NCI-H187 treated with DMSO at 0.1 percent for 48 hours (cell line): ENCODE measurements around the gene LINGO3.
A peak's percentile ranks its signal among the peaks of the same experiment; 100 is the strongest.
"Not testable (repeated sequence)": the region's sequence is repeated elsewhere in the genome, so short reads cannot be mapped to it uniquely, and the experiment has no call there.

Source experiments
- DNase-seq: peaks from one replicate; lab custom pipeline; 2025; lab: John Stamatoyannopoulos, UW

LINGO3 gene

GRCh38 chr19:2281265-2282061, 26.5 kb downstream of the LINGO3 start:
- DNase-seq: not testable (repeated sequence)

DNA sequence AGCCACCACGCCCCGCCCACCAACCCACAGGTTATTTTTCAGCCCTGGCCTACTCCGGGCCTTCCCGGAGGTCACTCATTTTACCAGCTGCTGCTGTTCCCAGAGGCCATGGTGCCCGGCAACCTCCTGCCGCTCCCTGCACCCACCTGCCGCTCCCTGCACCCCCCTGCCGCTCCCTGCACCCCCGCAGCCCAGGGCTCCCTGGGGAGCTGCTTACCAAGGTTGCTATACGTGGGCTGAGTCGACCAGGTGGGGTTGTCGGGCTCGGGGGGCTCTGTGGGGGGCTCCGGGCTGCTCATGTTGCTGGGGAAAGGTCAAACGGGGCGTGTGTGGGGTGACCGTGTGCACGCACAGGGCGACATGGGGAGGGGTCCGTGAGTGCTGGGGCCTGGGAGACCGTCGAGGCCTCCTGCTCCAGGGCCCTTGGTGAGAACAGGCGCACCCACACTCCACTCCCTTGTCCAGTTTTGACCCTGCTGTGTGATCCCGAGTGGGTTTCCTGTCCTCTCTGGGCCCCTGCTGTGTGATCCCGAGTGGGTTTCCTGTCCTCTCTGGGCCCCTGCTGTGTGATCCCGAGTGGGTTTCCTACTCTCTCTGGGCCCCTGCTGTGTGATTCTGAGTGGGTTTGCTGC, 27.2 kb downstream of the LINGO3 start:
- no peak for DNase-seq

DNA sequence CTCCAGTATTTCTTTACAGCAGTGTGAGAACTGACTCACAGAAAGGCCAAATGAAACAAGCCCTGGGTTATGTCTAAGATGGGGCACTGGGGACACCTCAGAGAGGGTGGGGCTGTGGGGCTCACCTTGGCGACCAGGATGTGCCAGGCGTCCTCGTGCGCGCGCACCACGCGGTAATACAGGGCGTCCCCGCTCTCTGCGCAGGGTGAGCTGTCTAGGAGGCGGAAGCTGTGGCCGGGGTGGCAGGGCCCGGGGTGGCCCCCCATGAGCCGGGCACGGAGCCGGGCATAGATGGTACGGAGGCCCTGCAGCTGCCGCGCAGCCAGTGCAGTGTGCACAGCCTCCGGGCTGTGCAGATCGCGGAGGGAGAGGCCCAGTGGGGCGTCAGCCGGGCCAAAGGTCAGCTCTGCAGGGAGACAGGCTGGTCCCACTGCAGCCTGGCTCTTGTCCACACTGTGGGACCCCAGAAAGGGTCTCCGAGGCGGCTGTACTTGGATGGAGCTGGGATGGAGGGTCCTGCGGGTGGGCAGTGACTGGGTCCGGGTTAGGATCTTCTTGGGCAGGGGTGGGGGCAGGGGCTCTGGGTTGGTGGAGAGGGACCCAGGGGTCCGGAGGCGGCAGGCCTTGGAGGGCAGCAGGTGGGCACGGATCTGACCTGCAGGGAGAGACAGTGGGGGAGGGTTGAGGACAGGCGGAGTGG, 29.3 kb downstream of the LINGO3 start:
- DNase-seq: no peak

GRCh38 chr19:2277138-2277537, 30.8 kb downstream of the LINGO3 start:
- DNase-seq: no peak

- no peak for DNase-seq
Measured at GRCh38 chr19:2276429-2276986, 31.4 kb downstream of the LINGO3 start.

DNA sequence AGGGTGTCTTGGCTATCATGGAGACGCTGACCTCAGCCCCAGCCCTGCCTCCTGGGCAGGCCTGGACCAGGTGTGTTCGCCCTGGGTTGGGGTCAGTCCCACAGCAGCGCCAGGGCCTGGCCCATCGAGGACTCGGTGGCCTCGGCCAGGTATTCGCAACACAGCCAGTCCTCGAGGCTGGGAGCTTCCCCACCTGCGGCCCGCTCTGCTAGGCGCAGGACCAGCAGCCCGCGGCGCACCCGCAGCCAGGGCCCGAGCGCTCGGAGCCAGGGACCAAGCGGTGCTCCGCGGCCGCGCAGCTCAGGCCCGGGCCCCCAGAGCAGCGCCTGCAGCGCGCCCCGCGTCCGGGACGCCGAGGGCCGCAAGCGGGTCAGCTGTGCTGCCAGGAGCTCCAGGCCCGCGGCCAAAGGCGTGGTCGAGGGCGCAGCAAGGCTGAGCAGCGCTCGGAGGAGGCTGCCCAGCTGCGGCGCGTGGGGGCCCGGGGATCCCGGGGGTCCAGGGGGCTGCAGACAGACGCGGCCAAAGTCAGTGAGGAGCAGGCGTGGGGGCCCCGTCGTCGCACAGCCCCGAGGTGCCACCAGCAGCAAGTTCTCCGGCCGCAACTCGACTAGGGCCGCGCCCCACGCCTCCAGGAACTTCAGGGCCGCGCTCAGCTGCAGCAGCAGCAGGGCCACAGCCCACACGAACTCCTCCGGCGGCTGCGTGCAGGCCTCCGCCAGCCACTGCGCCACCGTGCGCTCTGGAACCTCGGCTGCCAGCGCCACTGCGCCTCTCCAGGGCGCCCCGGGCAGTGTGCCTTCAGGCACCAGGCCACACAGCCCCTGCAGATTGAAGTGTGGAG, 32.1 kb downstream of the LINGO3 start:
- no peak for DNase-seq

DNA sequence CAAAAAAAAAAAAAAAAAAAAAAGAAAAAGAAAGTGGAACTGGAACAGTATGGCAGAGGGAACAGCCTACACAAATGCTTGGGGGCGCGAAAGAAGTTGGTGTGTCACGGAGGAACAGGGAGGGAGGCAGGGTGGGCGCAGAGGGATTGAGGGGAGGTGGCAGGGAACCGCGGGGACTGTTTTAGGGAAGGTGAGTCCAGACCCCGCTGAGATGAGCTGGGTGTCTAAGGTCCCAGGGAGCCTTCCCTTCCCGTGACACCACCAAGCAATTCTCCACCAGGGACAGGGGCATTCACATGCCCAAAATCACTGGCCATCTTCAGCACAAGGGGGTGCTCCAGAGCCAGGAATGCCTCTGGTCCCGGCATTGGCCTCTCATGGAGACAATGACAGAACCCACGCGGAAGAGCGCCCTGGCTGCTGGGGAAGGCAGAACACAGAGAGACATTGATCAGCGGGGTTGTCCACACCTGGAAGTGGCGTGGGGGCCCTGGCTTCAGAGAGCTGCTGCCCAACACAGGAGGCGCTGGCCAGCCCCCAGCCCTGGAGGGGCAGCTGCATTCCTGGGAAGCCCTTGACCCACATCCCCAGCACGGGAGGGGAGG, 32.9 kb downstream of the LINGO3 start:
- DNase-seq: peak; percentile 13

- DNase-seq: no peak
Measured at GRCh38 chr19:2274185-2274711, 33.7 kb downstream of the LINGO3 start.

DNA sequence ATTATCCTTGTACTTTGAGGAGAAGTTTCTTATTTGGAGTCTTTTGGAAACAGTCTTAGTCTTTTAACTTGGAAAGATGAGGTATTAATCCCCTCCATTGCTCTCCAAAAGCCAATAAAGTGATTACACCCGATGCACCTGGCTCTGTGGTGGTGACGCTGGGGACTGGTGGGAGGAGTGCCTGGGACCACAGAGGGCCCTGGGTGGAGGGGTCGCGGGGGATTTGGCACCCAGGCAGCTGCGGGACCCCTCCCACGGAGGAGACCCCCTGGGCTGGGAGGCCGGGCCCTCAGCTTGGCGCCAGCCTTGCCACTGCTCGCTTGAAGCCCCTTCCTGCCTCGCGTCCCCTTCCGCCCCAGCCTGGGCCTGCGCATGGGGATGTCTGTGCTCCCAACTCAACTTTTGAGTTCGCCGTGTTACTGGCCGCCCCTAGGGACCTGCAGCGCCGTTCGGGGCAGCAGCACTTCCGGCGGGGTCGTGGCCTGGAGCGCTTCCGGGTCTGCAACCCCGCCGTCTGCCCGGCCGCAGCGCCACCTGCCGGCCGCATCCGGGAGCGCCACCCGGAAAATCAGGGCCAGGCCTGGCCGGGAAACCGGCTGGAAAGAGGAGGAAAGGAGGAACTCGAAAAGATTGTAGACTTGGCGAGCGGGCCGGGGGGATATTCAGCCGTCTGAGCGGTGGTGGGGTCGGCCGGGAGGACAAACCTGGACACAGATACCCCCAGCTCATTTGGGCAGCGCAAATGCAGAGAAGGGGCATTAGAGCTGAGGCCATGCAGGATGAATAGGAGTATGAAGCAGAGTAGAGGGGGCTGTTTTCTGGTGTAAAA, 34.4 kb downstream of the LINGO3 start:
- peak; percentile 12 for DNase-seq

DNA sequence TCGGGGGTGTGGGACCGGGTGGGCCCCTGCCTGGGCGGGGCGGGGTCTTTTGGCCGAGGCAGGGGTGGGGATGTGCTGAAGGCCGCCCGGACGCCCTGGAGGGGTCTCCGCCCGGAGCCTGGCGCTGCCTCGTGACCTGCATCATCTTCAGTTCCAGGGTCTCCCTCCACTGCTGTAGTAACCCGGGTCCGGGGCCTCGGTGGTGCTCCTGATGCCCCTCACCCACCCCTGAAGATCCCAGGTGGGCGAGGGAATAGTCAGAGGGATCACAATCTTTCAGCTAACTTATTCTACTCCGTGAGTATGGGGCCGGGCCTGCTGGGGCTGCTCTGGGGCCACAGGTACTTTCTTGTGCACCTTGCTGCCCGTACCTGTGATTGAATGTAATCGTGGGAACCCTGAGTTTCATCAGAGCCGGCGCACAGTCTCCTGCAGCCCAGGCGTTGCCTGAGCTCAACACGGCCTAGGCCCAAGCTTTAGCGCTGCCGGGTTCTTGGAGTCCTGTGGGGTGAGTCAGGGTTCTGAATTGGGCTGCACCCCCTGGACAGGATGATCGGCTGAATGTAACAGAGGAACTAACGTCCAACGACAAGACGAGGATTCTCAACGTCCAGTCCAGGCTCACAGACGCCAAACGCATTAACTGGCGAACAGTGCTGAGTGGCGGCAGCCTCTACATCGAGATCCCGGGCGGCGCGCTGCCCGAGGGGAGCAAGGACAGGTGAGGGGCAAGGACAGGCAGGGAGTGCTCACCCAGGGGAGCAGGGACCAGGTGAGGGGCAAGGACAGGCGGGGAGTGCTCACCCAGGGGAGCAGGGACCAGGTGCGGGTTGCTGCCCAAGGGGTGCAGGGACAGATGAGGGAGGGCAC, 36.5 kb downstream of the LINGO3 start:
- no peak for DNase-seq

DNA sequence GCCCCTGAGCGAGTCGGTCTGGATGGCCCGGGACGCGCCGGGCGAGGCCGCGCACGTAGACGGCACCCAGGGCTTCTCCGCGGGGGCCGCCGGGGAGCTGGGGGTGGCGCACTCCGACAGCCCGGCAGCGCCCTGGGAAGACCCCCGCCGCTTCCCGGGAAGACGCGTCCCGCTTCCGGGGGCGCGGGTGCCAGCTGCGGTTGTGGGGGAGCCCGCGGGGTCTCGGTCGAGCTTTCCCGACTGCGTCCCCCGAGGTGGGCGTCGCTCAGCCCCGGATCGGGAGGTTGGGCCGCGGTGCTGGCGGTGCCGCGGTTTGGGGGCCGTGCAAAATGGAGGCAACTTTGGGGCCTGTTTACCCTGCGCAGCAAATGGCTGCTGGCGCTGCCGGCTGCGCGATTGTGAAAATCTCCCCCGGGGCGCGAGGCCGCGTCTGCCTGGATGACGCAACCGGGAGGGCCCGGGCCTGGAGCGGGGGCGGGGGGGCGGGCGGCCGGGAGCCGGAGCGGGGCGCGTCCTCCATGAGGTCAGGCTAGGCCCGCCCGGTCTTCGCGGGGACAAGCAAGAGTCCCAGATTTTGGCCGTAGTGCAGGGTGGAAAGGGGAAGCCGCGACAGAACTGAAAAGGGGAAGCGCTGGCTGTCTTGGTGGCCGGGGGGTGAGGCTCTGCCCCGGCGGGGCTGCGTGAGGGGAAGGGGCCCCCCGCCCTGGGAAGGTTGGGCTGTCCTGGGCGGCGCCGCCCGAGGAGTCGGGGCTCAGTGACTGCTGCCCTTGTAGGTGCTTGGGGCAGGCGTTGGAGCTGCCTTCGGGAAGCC, 37.3 kb downstream of the LINGO3 start:
- no peak for DNase-seq

- DNase-seq: no peak
Measured at GRCh38 chr19:2270157-2270422, 37.9 kb downstream of the LINGO3 start.

DNA sequence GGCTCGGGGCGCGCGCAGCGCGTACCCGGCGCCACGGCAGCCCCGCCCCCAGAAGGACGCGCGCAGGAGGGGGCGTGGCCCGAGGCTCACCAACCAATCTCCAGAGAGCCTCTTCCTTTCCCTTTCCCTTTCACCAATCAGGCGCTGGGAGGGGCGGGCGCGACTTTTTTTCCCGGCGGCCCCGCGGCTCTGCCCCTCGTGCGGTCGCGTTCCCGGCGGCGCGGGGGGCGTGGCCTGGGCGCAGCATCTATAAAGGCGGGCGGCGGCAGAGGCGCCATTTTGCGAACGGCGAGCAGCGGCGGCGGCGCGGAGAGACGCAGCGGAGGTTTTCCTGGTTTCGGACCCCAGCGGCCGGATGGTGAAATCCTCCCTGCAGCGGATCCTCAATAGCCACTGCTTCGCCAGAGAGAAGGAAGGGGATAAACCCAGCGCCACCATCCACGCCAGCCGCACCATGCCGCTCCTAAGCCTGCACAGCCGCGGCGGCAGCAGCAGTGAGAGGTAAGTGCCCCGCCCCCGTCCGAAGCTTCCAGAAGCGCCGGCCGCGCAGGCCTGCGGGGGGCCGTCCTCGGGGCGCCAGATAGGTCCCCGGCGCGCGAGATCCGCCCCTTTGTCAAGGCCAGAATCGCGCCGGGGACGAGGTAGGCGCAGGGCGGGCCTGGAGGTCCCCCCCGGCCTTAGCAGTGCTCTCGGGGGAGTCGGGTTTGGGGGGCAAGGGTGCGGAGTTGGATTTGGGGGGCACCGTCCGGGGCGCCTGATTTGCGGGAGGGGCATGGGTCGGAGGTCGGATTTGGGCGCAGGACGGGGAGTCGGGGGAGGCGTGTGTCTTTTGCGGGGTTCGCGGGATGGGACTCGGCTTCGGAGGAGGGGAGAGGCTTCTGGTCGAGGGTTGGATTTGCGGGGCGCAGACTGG, 38.5 kb downstream of the LINGO3 start:
- peak; percentile 88 for DNase-seq

DNA sequence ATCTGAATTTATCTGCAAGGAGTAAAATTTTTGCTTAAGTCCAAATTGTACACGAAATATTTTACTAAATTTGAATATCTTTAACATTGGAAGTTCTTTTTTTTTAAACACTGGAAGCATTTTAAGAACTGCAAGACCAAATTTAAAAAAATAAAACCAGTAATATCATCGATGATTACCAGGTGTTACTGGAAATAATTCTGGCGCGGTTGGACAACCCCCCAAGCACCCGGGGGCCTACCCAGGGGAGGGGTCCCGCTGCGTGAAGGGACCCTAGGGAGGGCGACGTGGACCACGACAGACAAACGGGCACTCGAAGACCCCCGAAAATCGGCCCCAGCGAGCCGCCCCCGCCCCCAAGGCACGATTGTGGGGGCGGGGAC, 39.1 kb downstream of the LINGO3 start:
- no peak for DNase-seq

DNA sequence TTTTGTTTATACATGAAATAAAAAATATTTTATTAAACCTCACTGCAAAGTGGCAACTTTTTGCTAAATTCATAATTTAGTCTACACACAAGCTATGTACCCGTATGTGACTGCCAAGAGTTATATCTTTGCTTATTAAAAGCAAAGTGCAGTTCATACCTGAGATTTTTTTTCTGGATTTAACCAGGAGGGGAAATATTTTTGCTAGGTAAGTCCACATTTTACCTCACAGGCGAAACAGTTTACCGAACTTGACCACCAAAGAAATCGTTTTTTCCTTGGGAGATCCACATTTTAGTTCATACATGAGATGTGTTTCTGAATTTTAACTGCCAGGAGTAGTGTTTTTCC, 39.5 kb downstream of the LINGO3 start:
- no peak for DNase-seq

DNA sequence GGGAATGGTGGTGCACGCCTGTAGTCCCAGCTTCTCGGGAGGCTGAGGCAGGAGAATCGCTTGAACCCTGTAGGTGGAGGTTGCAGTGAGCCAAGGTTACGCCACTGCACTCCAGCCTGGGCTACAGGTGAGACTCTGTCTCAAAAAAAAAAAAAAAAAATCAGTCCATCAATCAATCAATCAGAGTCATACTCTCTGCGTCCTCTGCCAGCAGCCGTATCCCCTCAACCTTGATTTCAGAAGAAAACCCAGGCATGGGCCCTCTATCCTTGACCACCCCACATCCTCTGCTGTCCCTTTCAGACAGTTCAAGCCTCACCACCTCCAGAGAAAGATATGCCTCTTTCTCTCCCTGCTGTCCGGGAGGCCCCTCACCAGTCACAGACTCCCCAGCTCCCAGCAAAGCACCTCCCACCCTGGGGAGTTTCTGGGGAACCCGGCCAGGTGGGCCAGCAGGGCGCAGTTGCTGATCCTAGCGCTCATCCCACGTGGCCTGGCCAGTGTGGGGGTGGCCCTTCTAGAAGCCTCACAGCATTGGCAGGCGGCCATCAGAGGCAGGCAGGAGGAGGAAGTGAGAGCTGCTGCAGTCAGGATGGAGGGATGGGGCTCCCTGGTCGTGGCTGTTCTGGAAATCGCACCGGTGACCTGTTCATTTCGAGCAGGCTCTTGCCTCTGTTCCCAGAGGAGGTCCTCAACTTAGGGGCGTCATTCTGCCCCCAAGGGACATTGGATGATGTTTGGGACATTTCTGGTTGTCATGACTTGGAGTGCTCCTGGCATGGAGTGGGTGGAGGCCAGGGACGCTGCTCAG, 41.6 kb downstream of the LINGO3 start:
- DNase-seq: no peak
